ENCODE data around the gene GLB1L. TPM values are rescaled to one million over a fixed set of nuclear protein-coding genes. Genes with fewer than 3 reads are reported as not detected.

The GLB1L gene
- total and polyA plus RNA-seq, 2 donors = 4.2 to 11.3 TPM

DNA sequence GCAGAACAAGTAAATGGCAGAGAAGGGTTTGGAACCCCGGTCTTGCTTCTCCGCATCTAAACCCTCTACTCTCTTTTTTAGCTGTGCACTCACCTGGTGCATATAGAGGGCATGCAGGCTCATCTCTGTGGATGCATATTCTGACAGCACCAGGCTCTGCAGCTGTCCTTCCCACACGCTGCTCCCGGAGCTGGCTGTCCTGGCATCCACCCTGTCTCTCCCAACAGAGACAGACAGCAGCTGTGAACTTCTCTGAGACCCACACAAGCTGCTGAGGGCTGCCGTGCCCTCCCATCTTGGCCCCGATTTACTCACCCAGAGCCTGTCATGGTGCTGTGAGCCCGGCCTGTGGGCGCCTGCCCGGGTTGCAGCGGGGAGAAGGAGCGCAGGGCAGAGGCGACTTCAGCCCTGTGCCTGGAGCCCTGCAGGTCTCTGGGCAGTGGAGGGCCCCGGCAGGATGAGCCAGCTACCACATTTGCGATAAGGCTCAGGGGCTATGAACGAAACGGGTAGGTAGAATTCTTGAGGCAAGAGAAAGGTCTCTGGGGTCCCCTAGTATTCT, 23.2 kb downstream of the GLB1L start:
- no peak for DNase-seq (ENCODE audit: low read depth in 6 of 9, low spot score in 9 of 9)
- Histone ChIP-seq H3K27ac (ENCODE audit: low read depth in 1 of 2, low read length in 1 of 2) (no peak overlapping the region), H3K4me3 (ENCODE audit: low read length in 2 of 2) (no peak overlapping the region), H3K27me3 (ENCODE audit: control insufficient read depth in 2 of 2, insufficient read depth in 1 of 2, low read length in 1 of 2) (peaks cover 0 to 10% of the 10 kb centered on the region in 2 donors), H3K4me1 (ENCODE audit: control insufficient read depth in 2 of 2, insufficient read depth in 2 of 2, low read length in 2 of 2) (peaks cover 18 to 23% of the 10 kb centered on the region in 2 donors), H3K9me3 (ENCODE audit: control insufficient read depth in 2 of 2, insufficient read depth in 1 of 2, low read length in 1 of 2) (peaks cover 0 to 3% of the 10 kb centered on the region in 2 donors), H3K36me3 (ENCODE audit: control insufficient read depth in 2 of 2, insufficient read depth in 2 of 2, low read length in 1 of 2) (peaks cover 69% of the 10 kb centered on the region in 2 donors)
- 98% methylated on average over 16 of the region's 16 CpGs for whole genome bisulfite sequencing

GRCh38 chr2:219220652-219221402, 24.4 kb downstream of the GLB1L start:
- peaks cover 0 to 12% of the 10 kb centered on the region in 2 donors for H3K27me3 ChIP-seq (ENCODE audit: control insufficient read depth in 2 of 2, insufficient read depth in 1 of 2, low read length in 1 of 2)
- H3K27ac ChIP-seq (ENCODE audit: low read depth in 1 of 2, low read length in 1 of 2) = no peak overlapping the region
- H3K4me1 ChIP-seq (ENCODE audit: control insufficient read depth in 2 of 2, insufficient read depth in 2 of 2, low read length in 2 of 2) = peaks cover 18 to 23% of the 10 kb centered on the region in 2 donors
- H3K36me3 ChIP-seq (ENCODE audit: control insufficient read depth in 2 of 2, insufficient read depth in 2 of 2, low read length in 1 of 2) = peaks cover 61 to 62% of the 10 kb centered on the region in 2 donors
- peaks cover 0 to 3% of the 10 kb centered on the region in 2 donors for H3K9me3 ChIP-seq (ENCODE audit: control insufficient read depth in 2 of 2, insufficient read depth in 1 of 2, low read length in 1 of 2)
- no peak overlapping the region for H3K4me3 ChIP-seq (ENCODE audit: low read length in 2 of 2)
- DNase-seq (ENCODE audit: low read depth in 6 of 9, low spot score in 9 of 9) = no peak
- WGBS = 98% methylated on average over 19 of the region's 19 CpGs

DNA sequence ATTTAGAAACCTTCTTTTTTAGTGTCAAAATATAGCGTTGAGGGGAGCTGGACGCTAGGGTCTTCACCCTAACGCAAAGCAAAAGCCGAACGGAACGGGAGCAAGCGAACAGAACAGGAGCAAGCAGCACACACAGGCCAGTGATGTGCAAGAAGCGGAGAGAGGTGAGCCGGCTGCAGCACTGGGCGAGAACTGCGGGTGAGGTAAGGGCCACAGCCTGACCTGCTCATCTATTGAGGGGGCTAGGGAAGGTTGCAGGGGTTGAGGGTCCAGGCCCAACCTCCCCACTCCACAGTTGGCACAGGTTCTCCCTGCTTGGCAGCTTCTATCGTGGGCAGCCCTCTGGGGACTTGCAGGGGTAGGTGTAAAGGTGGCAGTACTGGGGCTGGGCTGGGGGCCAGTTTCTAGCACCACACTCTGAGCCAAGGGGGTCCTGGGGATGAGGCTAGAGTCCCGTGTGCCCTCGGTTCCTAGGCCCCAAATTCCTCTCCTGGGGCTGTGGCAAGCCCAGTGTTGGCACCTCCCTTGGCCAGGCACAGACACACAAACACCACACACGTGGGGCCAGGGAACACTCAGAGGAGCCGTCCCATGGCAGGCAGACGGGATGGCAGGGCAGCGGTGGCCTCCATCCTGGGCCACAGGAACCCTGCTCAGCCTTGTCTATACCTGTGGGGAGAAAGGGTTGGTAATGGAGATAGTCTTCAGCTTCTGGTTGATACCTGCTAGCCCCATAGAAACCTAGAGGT, 25.3 kb downstream of the GLB1L start:
- peaks cover 53 to 54% of the 10 kb centered on the region in 2 donors for H3K36me3 ChIP-seq (ENCODE audit: control insufficient read depth in 2 of 2, insufficient read depth in 2 of 2, low read length in 1 of 2)
- peaks cover 18 to 23% of the 10 kb centered on the region in 2 donors for H3K4me1 ChIP-seq (ENCODE audit: control insufficient read depth in 2 of 2, insufficient read depth in 2 of 2, low read length in 2 of 2)
- peaks cover 0 to 12% of the 10 kb centered on the region in 2 donors for H3K27me3 ChIP-seq (ENCODE audit: control insufficient read depth in 2 of 2, insufficient read depth in 1 of 2, low read length in 1 of 2)
- DNase-seq (ENCODE audit: low read depth in 6 of 9, low spot score in 9 of 9) = no peak
- H3K27ac ChIP-seq (ENCODE audit: low read depth in 1 of 2, low read length in 1 of 2) = no peak overlapping the region
- H3K4me3 ChIP-seq (ENCODE audit: low read length in 2 of 2) = no peak overlapping the region
- peaks cover 0 to 3% of the 10 kb centered on the region in 2 donors for H3K9me3 ChIP-seq (ENCODE audit: control insufficient read depth in 2 of 2, insufficient read depth in 1 of 2, low read length in 1 of 2)
- WGBS = 97% methylated on average over 18 of the region's 18 CpGs

- Histone ChIP-seq H3K27me3 (ENCODE audit: control insufficient read depth in 2 of 2, insufficient read depth in 1 of 2, low read length in 1 of 2) (peaks cover 0 to 12% of the 10 kb centered on the region in 2 donors), H3K4me3 (ENCODE audit: low read length in 2 of 2) (peak within 1 kb of the TSS; percentile 48), H3K27ac (ENCODE audit: low read depth in 1 of 2, low read length in 1 of 2) (peak within 1 kb of the TSS; percentile 64 to 73), H3K36me3 (ENCODE audit: control insufficient read depth in 2 of 2, insufficient read depth in 2 of 2, low read length in 1 of 2) (peaks cover 43 to 52% of the 10 kb centered on the region in 2 donors), H3K4me1 (ENCODE audit: control insufficient read depth in 2 of 2, insufficient read depth in 2 of 2, low read length in 2 of 2) (peaks cover 18 to 23% of the 10 kb centered on the region in 2 donors), H3K9me3 (ENCODE audit: control insufficient read depth in 2 of 2, insufficient read depth in 1 of 2, low read length in 1 of 2) (peaks cover 0 to 3% of the 10 kb centered on the region in 2 donors)
- 22% methylated on average over 71 of the region's 71 CpGs for WGBS
- DNase-seq (ENCODE audit: low read depth in 6 of 9, low spot score in 9 of 9) = peak; percentile 59 to 92 (median 78)
These were observed 26.2 kb downstream of the GLB1L start, which contains the start of gene ABCB6 for GRCh38 chr2:219218732-219219701. Gene ABCB6 (minus strand): TSS chr2:219218958. CDS start chr2:219218673, 285 bp downstream.

- 1% methylated on average over 37 of the region's 37 CpGs for WGBS
- Histone ChIP-seq H3K4me3 (ENCODE audit: low read length in 2 of 2) (peak overlapping the region; percentile 48), H3K4me1 (ENCODE audit: control insufficient read depth in 2 of 2, insufficient read depth in 2 of 2, low read length in 2 of 2) (peaks cover 18 to 23% of the 10 kb centered on the region in 2 donors), H3K9me3 (ENCODE audit: control insufficient read depth in 2 of 2, insufficient read depth in 1 of 2, low read length in 1 of 2) (peaks cover 0 to 3% of the 10 kb centered on the region in 2 donors), H3K36me3 (ENCODE audit: control insufficient read depth in 2 of 2, insufficient read depth in 2 of 2, low read length in 1 of 2) (peaks cover 36 to 45% of the 10 kb centered on the region in 2 donors), H3K27me3 (ENCODE audit: control insufficient read depth in 2 of 2, insufficient read depth in 1 of 2, low read length in 1 of 2) (peaks cover 0 to 12% of the 10 kb centered on the region in 2 donors), H3K27ac (ENCODE audit: low read depth in 1 of 2, low read length in 1 of 2) (peak overlapping the region; percentile 64 to 73)
- peak in 1 of 9 donors; percentile 6 for DNase-seq (ENCODE audit: low read depth in 6 of 9, low spot score in 9 of 9)
These were observed 27.0 kb downstream of the GLB1L start for GRCh38 chr2:219218217-219218731.

DNA sequence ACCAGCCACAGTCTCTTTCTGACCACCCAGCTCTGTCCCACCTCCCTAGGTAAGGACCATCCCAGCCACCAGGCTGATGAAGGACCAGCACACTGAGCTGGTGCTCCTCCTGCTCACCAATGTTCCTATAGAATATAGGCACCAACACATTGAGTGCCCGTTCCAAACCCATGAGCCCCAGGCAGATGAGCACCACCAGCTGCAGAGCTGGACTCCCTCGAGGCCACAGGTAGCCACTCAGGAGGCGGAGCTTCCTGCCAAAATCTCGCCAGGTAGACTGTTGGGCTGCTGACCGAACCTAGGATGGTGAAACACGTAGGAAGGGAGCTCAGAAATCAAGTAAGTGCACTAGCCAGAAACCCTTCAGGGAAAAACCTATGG, 28.7 kb downstream of the GLB1L start:
- H3K4me1 ChIP-seq (ENCODE audit: control insufficient read depth in 2 of 2, insufficient read depth in 2 of 2, low read length in 2 of 2) = peaks cover 18 to 23% of the 10 kb centered on the region in 2 donors
- WGBS = 94% methylated on average over 6 of the region's 6 CpGs
- peaks cover 26 to 27% of the 10 kb centered on the region in 2 donors for H3K36me3 ChIP-seq (ENCODE audit: control insufficient read depth in 2 of 2, insufficient read depth in 2 of 2, low read length in 1 of 2)

GRCh38 chr2:219215871-219216534, 29.2 kb downstream of the GLB1L start:
- Histone ChIP-seq H3K9me3 (ENCODE audit: control insufficient read depth in 2 of 2, insufficient read depth in 1 of 2, low read length in 1 of 2) (peaks cover 0 to 3% of the 10 kb centered on the region in 2 donors), H3K36me3 (ENCODE audit: control insufficient read depth in 2 of 2, insufficient read depth in 2 of 2, low read length in 1 of 2) (peaks cover 22 to 23% of the 10 kb centered on the region in 2 donors), H3K4me1 (ENCODE audit: control insufficient read depth in 2 of 2, insufficient read depth in 2 of 2, low read length in 2 of 2) (peaks cover 18 to 27% of the 10 kb centered on the region in 2 donors), H3K27me3 (ENCODE audit: control insufficient read depth in 2 of 2, insufficient read depth in 1 of 2, low read length in 1 of 2) (peaks cover 0 to 12% of the 10 kb centered on the region in 2 donors), H3K27ac (ENCODE audit: low read depth in 1 of 2, low read length in 1 of 2) (no peak overlapping the region), H3K4me3 (ENCODE audit: low read length in 2 of 2) (no peak overlapping the region)
- WGBS = 96% methylated on average over 27 of the region's 27 CpGs
- no peak for DNase-seq (ENCODE audit: low read depth in 6 of 9, low spot score in 9 of 9)

More for the DNA sequence above, 28.7 kb downstream of the GLB1L start:
- DNase-seq (ENCODE audit: low read depth in 6 of 9, low spot score in 9 of 9) = no peak
- Histone ChIP-seq H3K27ac (ENCODE audit: low read depth in 1 of 2, low read length in 1 of 2) (no peak overlapping the region), H3K9me3 (ENCODE audit: control insufficient read depth in 2 of 2, insufficient read depth in 1 of 2, low read length in 1 of 2) (peaks cover 0 to 3% of the 10 kb centered on the region in 2 donors), H3K27me3 (ENCODE audit: control insufficient read depth in 2 of 2, insufficient read depth in 1 of 2, low read length in 1 of 2) (peaks cover 0 to 12% of the 10 kb centered on the region in 2 donors), H3K4me3 (ENCODE audit: low read length in 2 of 2) (no peak overlapping the region)

All from thymus (tissue), 11 donors.